Cardiac muscle cell (in vitro differentiated cells and primary cell): Measurements from ENCODE around the gene VWF. TPM values are rescaled to one million over a fixed set of nuclear protein-coding genes. Genes with fewer than 3 reads are reported as not detected.

Experiments used
- DNase-seq, 2 donors: peaks; one replicate each; pipeline versions ENCODE4 v3.0.0 to v3.0.0-alpha.2; 2010 to 2017; ENCODE audit warnings: low read depth in 1 of 2, low spot score in 1 of 2
- H3K27ac ChIP-seq: fragments of 200-600 bp; sonication (generic); 2 replicates; pipeline ENCODE4 v1.5.1; 2016
- H3K27me3 ChIP-seq: fragments of 200-600 bp; sonication (generic); 2 replicates; pipeline ENCODE4 v1.6.0; 2016; ENCODE audit warnings: control low read depth
- H3K36me3 ChIP-seq: fragments of 200-600 bp; sonication (generic); 2 replicates; pipeline ENCODE4 v1.5.1; 2016; ENCODE audit warnings: control low read depth
- H3K4me1 ChIP-seq: fragments of 200-600 bp; sonication (generic); 2 replicates; pipeline ENCODE4 v1.8.1; 2017; ENCODE audit warnings: low read depth, mild to moderate bottlenecking, mixed run types
- H3K4me3 ChIP-seq: fragments of 200-600 bp; sonication (generic); 2 replicates; pipeline ENCODE4 v1.5.1; 2016; ENCODE audit warnings: mild to moderate bottlenecking
- H3K9me3 ChIP-seq: fragments of 200-600 bp; sonication (generic); 2 replicates; pipeline ENCODE4 v1.5.1; 2017; ENCODE audit warnings: low read depth, mild to moderate bottlenecking, control low read depth
- polyA plus RNA-seq: library from polyadenylated mRNA; unstranded; fragments of >200 nt; fragmentation: Nextera tagmentation; extraction: Ambion mirVana; gene quantifications from 2 replicates; pipeline ENCODE4 v1.2.1, GENCODE V29; 2016
- total RNA-seq: library from RNA; depleted of rRNA; stranded (reverse); fragments of >200 nt; gene quantifications from 2 replicates; pipeline ENCODE4 v1.2.3, GENCODE V29; 2016
- TF ChIP-seq, protein P1 (sequence below): IDR thresholded peaks from 2 replicates; pipeline ENCODE4 v1.5.1; 2012; ENCODE audit warnings: low read depth, mild to moderate bottlenecking, low read length

Gene VWF
- total and polyA plus RNA-seq, 2 experiments from 2014 or later, result 0.03 TPM; not detected in 1

DNA sequence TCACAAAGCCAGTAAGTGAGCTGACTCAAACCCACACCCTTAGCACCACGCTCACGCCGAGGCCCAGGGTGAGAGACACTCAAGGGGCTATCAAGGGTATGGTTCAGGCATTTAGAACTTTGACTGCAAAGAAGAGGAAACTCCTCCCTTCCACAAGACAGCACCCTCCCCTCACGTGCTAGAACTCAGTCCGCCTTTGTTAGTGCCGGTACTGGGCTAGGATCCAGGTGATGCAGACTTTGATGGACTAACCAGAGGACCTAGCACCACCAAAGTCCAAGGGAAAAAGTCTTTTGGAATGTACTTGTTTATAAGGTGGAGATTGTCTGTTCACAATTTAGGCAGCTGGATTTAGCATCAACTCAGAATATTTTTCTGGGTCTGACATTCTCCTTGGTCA, 33.7 kb downstream of the VWF start:
- Histone ChIP-seq H3K27me3 (no peaks in the 10 kb centered on the region), H3K4me3 (no peak overlapping the region), H3K36me3 (no peaks in the 10 kb centered on the region), H3K9me3 (no peaks in the 10 kb centered on the region), H3K4me1 (peaks cover 5% of the 10 kb centered on the region), H3K27ac (no peak overlapping the region)
- peak in 1 of 2 donors; percentile 44 for DNase-seq
- TF ChIP-seq, protein P1, sequence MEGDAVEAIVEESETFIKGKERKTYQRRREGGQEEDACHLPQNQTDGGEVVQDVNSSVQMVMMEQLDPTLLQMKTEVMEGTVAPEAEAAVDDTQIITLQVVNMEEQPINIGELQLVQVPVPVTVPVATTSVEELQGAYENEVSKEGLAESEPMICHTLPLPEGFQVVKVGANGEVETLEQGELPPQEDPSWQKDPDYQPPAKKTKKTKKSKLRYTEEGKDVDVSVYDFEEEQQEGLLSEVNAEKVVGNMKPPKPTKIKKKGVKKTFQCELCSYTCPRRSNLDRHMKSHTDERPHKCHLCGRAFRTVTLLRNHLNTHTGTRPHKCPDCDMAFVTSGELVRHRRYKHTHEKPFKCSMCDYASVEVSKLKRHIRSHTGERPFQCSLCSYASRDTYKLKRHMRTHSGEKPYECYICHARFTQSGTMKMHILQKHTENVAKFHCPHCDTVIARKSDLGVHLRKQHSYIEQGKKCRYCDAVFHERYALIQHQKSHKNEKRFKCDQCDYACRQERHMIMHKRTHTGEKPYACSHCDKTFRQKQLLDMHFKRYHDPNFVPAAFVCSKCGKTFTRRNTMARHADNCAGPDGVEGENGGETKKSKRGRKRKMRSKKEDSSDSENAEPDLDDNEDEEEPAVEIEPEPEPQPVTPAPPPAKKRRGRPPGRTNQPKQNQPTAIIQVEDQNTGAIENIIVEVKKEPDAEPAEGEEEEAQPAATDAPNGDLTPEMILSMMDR, result no peak

DNA sequence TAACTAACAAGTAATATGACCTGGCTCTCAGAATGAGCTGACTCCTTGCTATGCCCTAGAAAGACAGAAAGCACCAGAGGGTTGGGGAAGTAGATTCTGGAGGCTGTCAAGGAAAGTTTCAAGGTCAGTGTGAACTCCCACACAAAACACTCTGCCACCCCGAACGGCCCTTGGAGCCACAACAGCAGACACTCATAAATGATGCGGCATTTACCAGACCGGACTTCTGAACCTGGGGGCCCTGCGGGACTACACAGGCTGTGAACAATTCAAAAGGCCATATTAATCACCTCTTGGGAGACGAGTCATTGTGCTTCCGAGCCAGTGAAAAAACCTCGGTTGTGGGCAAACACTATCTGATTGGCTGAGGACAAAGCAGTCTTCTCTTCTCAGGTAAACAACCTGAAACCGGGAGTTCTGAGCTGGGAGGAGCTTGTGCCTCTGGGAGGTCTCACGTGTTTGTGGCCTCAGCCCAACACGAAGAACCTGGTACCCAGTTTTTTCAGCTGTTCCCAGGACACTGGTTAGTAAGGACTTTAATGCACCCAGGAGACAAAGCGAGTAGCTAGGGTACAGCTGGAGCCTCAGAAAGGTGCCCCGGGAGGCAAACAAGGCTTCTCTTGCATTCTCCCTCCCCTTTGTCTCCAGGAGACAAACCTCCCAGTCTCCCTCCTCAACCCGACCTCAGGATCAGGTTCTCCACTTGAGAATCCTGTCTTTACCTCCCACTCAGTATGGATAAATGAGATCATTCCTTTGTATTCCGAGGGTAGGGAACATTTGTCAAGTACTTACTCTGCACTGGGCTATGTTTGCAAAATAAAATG, 35.3 kb downstream of the VWF start:
- H3K4me3 ChIP-seq, result no peak overlapping the region
- no peak for DNase-seq
- no peak overlapping the region for H3K27ac ChIP-seq
- TF ChIP-seq, protein P1, result no peak
- no peaks in the 10 kb centered on the region for H3K36me3 ChIP-seq
- no peaks in the 10 kb centered on the region for H3K27me3 ChIP-seq
- H3K4me1 ChIP-seq, result peaks cover 10% of the 10 kb centered on the region
- no peaks in the 10 kb centered on the region for H3K9me3 ChIP-seq

DNA sequence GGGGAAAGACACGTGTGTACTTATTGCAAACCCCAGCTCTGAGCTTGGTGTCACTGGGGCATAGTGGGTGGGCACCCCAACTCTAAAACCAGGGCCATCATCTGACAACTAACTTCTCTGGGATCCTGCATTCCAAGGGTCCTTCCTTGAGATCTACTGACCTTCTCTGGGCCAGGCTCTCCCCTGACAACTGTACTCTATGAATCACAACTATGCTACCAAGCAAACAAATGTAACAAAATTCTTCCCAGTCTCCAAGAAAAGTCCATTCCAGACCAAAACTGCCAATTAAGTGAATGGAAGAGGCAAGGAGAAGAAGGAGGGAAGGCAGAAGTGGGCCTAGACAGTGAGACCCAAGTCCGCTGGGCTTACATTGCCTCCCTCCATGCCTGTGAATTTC, 38.2 kb downstream of the VWF start:
- peaks cover 10% of the 10 kb centered on the region for H3K4me1 ChIP-seq
- H3K36me3 ChIP-seq, result no peaks in the 10 kb centered on the region
- TF ChIP-seq, protein P1, result no peak
- H3K27ac ChIP-seq, result no peak overlapping the region
- DNase-seq, result no peak
- H3K9me3 ChIP-seq, result no peaks in the 10 kb centered on the region
- H3K27me3 ChIP-seq, result no peaks in the 10 kb centered on the region
- no peak overlapping the region for H3K4me3 ChIP-seq

DNA sequence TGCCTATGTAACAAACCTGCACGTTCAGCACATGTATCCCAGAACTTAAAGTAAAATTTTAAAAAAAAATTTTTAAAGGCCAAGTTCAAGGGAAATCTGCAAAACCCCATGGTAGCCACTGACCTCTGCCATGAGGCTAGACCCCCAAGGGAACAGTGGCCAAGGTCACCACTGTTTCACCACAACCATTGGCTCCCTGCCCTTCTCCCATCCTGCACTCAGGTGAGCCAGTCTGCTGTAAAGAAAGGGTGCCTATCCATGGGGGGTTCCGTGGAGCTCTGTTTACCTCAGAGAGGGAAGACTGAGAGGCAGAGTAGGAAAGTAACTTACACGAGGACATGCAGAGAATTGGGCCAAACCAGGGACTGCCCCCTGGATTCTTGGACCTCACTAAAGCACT, 38.6 kb downstream of the VWF start:
- no peaks in the 10 kb centered on the region for H3K9me3 ChIP-seq
- peaks cover 10% of the 10 kb centered on the region for H3K4me1 ChIP-seq
- H3K27me3 ChIP-seq, result no peaks in the 10 kb centered on the region
- H3K36me3 ChIP-seq, result no peaks in the 10 kb centered on the region
- no peak for DNase-seq
- TF ChIP-seq, protein P1, result no peak
- no peak overlapping the region for H3K27ac ChIP-seq
- no peak overlapping the region for H3K4me3 ChIP-seq

DNA sequence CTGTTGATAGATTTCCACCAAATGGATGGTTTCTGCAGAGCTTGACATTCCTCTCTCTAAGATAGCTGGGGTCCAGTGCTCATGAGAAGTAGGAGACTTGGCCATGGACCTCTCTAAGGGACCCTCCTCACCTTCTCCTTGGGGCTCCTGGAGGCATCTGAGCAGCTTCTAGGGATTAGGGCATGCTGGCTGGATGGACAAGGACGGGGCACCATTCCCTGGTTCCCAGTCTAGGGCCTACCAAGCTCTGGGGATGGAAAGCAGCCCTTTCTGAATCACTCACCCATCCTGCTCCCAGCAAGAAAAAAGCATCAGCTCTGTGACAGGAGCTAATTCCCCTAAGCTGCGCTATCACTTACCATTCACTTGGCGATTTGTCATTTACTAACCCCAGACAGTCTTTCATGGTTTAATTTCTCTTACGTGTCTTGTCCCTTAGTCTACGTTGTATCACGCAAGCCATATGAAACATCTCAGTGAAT, 39.5 kb downstream of the VWF start:
- Histone ChIP-seq H3K9me3 (no peaks in the 10 kb centered on the region), H3K27me3 (no peaks in the 10 kb centered on the region), H3K27ac (peak overlapping the region; percentile 22), H3K4me1 (peaks cover 10% of the 10 kb centered on the region), H3K36me3 (no peaks in the 10 kb centered on the region), H3K4me3 (no peak overlapping the region)
- TF ChIP-seq, protein P1, result no peak
- no peak for DNase-seq
